Right lobe of liver (tissue), 4 donors: Measurements from ENCODE around the gene BANK1.

Experiments
- CTCF ChIP-seq, 4 donors: fragments of 200-600 bp in 3 of 4; fragments of 450-650 bp in 1 of 4; IDR thresholded peaks; one replicate each; pipeline versions ENCODE4 v1.5.1 to v1.8.0; 2016 to 2022; ENCODE audit warnings: antibody characterized with exemption in 4 of 4, mild to moderate bottlenecking in 2 of 4
- POLR2A ChIP-seq: fragments of 450-650 bp; IDR thresholded peaks from one replicate; pipeline ENCODE4 v1.6.1; 2017; ENCODE audit warnings: antibody characterized with exemption, mild to moderate bottlenecking
- donor health status: DM: no; HTN: no; CAD: no.
- donor health status: DM: no; HTN: no; CAD: no.
- donor health status: DM: no; HTN: yes; CAD: no.

GRCh38 chr4:101856149-101856548, 65.6 kb downstream of the BANK1 start:
- no peak for TF ChIP-seq CTCF (IDR thresholded peaks at IDR 0.05)
- no peak for TF ChIP-seq POLR2A
